SU-DHL-6 (cell line): ENCODE results near the gene ORC2.

Source experiments
- H2AFZ ChIP-seq: fragments of 200-600 bp; sonication (generic); 2 replicates; pipeline ENCODE4 v1.6.1; 2014; ENCODE audit warnings: low read depth, mild to moderate bottlenecking, moderate library complexity, mixed read lengths, antibody characterized with exemption, low read length; ENCODE audit not compliant: severe bottlenecking
- H3F3A ChIP-seq: fragments of 200-600 bp; shearing (Covaris generic); 2 replicates; pipeline ENCODE4 v1.6.0; 2016; ENCODE audit warnings: antibody characterized with exemption, mild to moderate bottlenecking; ENCODE audit not compliant: insufficient read depth
- H3K27ac ChIP-seq: fragments of 200-600 bp; sonication (generic); 2 replicates; pipeline ENCODE4 v1.5.1; 2016; ENCODE audit warnings: low read depth, mild to moderate bottlenecking, low read length, moderate library complexity, mixed read lengths
- H3K27me3 ChIP-seq: fragments of 200-600 bp; sonication (generic), shearing (Covaris generic); 2 replicates; pipeline ENCODE4 v1.6.0; 2014; ENCODE audit warnings: mild to moderate bottlenecking, low read length
- H3K36me3 ChIP-seq: fragments of 200-600 bp; sonication (generic); 2 replicates; pipeline ENCODE4 v1.6.1; 2014; ENCODE audit warnings: mild to moderate bottlenecking, low read length, mixed read lengths
- H3K4me2 ChIP-seq: fragments of 300-600, 200-600 bp; shearing (Covaris generic), sonication (generic); 2 replicates; pipeline ENCODE4 v1.6.0; 2014; ENCODE audit warnings: low read length, low read depth, mild to moderate bottlenecking; ENCODE audit not compliant: poor library complexity, severe bottlenecking
- H3K4me3 ChIP-seq: fragments of 200-600 bp; sonication (generic); 2 replicates; pipeline ENCODE4 v1.5.1; 2014; ENCODE audit warnings: antibody characterized with exemption, low read length, mild to moderate bottlenecking, mixed read lengths; ENCODE audit not compliant: insufficient read depth, poor library complexity, severe bottlenecking
- H3K79me2 ChIP-seq: fragments of 200-600 bp; sonication (generic); 2 replicates; pipeline ENCODE4 v1.6.1; 2014; ENCODE audit warnings: mild to moderate bottlenecking, low read length, moderate library complexity; ENCODE audit not compliant: insufficient read depth
- H3K9ac ChIP-seq: fragments of 200-600 bp; sonication (generic); 2 replicates; pipeline ENCODE4 v1.7.0; 2014; ENCODE audit warnings: mild to moderate bottlenecking, low read length
- H3K9me2 ChIP-seq: fragments of 200-600 bp; sonication (generic); replicated peaks from 2 replicates; pipeline ENCODE4 v1.6.1; 2014; ENCODE audit warnings: low read length; ENCODE audit not compliant: insufficient read depth
- H3K9me3 ChIP-seq: fragments of 200-600 bp; sonication (generic); 2 replicates; pipeline ENCODE4 v1.6.1; 2014; ENCODE audit warnings: low read length, mixed read lengths; ENCODE audit not compliant: insufficient read depth
- H4K20me1 ChIP-seq: fragments of 200-600 bp; sonication (generic); 2 replicates; pipeline ENCODE4 v1.6.1; 2014; ENCODE audit warnings: low read depth, mild to moderate bottlenecking, antibody characterized with exemption, low read length, moderate library complexity, mixed read lengths
- CTCF ChIP-seq: fragments of 200-600 bp; sonication (generic); IDR thresholded peaks from one replicate; pipeline ENCODE4 v1.5.1; 2017; ENCODE audit warnings: antibody characterized with exemption, mild to moderate bottlenecking, low read length, moderate library complexity; ENCODE audit not compliant: insufficient read depth, poor library complexity, severe bottlenecking
- EZH2phosphoT487 ChIP-seq: fragments of 200-600 bp; sonication (generic), shearing (Covaris generic); conservative IDR thresholded peaks from 2 replicates; pipeline ENCODE4 v1.6.1; 2018; ENCODE audit warnings: mild to moderate bottlenecking, antibody characterized with exemption, low read length, moderate library complexity, mixed read lengths

The ORC2 gene

GRCh38 chr2:200863782-200864175 lies 99.7 kb downstream of the ORC2 start:
- Histone ChIP-seq H3K9me3 (no peaks in the 10 kb centered on the region), H3K27me3 (no peaks in the 10 kb centered on the region), H3K36me3 (peaks cover 35% of the 10 kb centered on the region), H3F3A (peaks cover 19% of the 10 kb centered on the region), H3K79me2 (peaks cover 56% of the 10 kb centered on the region), H2AFZ (peak overlapping the region; percentile 57), H3K27ac (peak overlapping the region; percentile 86), H3K4me2 (peak overlapping the region; percentile 89), H3K9ac (peak overlapping the region; percentile 97), H3K4me3 (peak overlapping the region; percentile 89), H3K9me2 (no peaks in the 10 kb centered on the region), H4K20me1 (peaks cover 31% of the 10 kb centered on the region)
- no peak for TF ChIP-seq EZH2phosphoT487
- TF ChIP-seq CTCF: no peak

GRCh38 chr2:200862532-200863000 lies 100.9 kb downstream of the ORC2 start:
- H3F3A ChIP-seq: peaks cover 18% of the 10 kb centered on the region
- peak overlapping the region; percentile 89 for H3K4me3 ChIP-seq
- peak overlapping the region; percentile 97 for H3K9ac ChIP-seq
- H3K9me3 ChIP-seq: no peaks in the 10 kb centered on the region
- TF ChIP-seq CTCF (no peak), EZH2phosphoT487 (no peak)
- peak overlapping the region; percentile 86 for H3K27ac ChIP-seq
- peak overlapping the region; percentile 89 for H3K4me2 ChIP-seq
- H2AFZ ChIP-seq: no peak overlapping the region
- H3K36me3 ChIP-seq: peaks cover 47% of the 10 kb centered on the region
- H4K20me1 ChIP-seq: peaks cover 36% of the 10 kb centered on the region
- H3K27me3 ChIP-seq: no peaks in the 10 kb centered on the region
- H3K79me2 ChIP-seq: peaks cover 68% of the 10 kb centered on the region
- no peaks in the 10 kb centered on the region for H3K9me2 ChIP-seq

- H2AFZ ChIP-seq: no peak overlapping the region
- H3K9me3 ChIP-seq: no peaks in the 10 kb centered on the region
- peak overlapping the region; percentile 89 for H3K4me2 ChIP-seq
- peaks cover 23% of the 10 kb centered on the region for H3F3A ChIP-seq
- H3K27me3 ChIP-seq: no peaks in the 10 kb centered on the region
- peaks cover 36% of the 10 kb centered on the region for H4K20me1 ChIP-seq
- peak overlapping the region; percentile 89 for H3K4me3 ChIP-seq
- H3K27ac ChIP-seq: 0 out of 2 replicates have a peak overlapping the region, but pooled peaks have one; percentile 2
- peaks cover 77% of the 10 kb centered on the region for H3K79me2 ChIP-seq
- H3K9ac ChIP-seq: peak overlapping the region; percentile 97
- H3K36me3 ChIP-seq: peaks cover 56% of the 10 kb centered on the region
- TF ChIP-seq CTCF (no peak), EZH2phosphoT487 (no peak)
- H3K9me2 ChIP-seq: no peaks in the 10 kb centered on the region
Observed at GRCh38 chr2:200861617-200862155, 101.8 kb downstream of the ORC2 start.
